Subcutaneous abdominal adipose tissue (tissue), 5 donors: ENCODE results near the gene RUSF1.

Experiments used
- H3K27ac ChIP-seq: one replicate; pipeline ENCODE4 v1.7.0; 2013; ENCODE audit warnings: low read depth, mild to moderate bottlenecking, inconsistent platforms, low read length, moderate library complexity
- H3K27me3 ChIP-seq, 5 donors: one replicate each; pipeline ENCODE4 v1.7.0; 2013; ENCODE audit warnings: low read length in 5 of 5, inconsistent platforms in 1 of 5; ENCODE audit not compliant: control insufficient read depth in 5 of 5, insufficient read depth in 4 of 5
- H3K36me3 ChIP-seq, 5 donors: one replicate each; pipeline ENCODE4 v1.7.0; 2013; ENCODE audit warnings: low read length in 5 of 5; ENCODE audit not compliant: control insufficient read depth in 5 of 5, insufficient read depth in 5 of 5
- H3K4me1 ChIP-seq, 5 donors: one replicate each; pipeline ENCODE4 v1.7.0; 2013; ENCODE audit warnings: low read length in 5 of 5, mild to moderate bottlenecking in 3 of 5, moderate library complexity in 1 of 5; ENCODE audit not compliant: control insufficient read depth in 5 of 5, insufficient read depth in 5 of 5
- H3K4me3 ChIP-seq, 5 donors: one replicate each; pipeline ENCODE4 v1.7.0; 2013; ENCODE audit warnings: low read length in 5 of 5, low read depth in 1 of 5
- H3K9ac ChIP-seq, 5 donors: one replicate each; pipeline ENCODE4 v1.7.0; 2013; ENCODE audit warnings: low read length in 5 of 5, mild to moderate bottlenecking in 4 of 5, moderate library complexity in 3 of 5
- H3K9me3 ChIP-seq, 5 donors: one replicate each; pipeline ENCODE4 v1.7.0; 2013; ENCODE audit warnings: low read length in 5 of 5; ENCODE audit not compliant: control insufficient read depth in 5 of 5
- donor health status: healthy.
- donor health status: healthy.
- donor health status: healthy.
- donor health status: healthy.
- donor health status: healthy.

RUSF1 gene

GRCh38 chr16:31473264-31473984 lies 34.8 kb downstream of the RUSF1 start:
- Histone ChIP-seq H3K4me1 (peaks cover 0 to 44% (median 22%) of the 10 kb centered on the region in 5 donors), H3K9ac (no peak overlapping the region), H3K9me3 (peaks cover 0 to 6% (median 0%) of the 10 kb centered on the region in 5 donors), H3K27ac (no peak overlapping the region), H3K36me3 (peaks cover 0 to 41% (median 36%) of the 10 kb centered on the region in 5 donors), H3K27me3 (peaks cover 0 to 15% (median 13%) of the 10 kb centered on the region in 5 donors), H3K4me3 (peak overlapping the region in 2 of 5 donors; percentile 76 to 77)

- Histone ChIP-seq H3K4me3 (peak overlapping the region; percentile 62 to 77 (median 74)), H3K27ac (peak overlapping the region; percentile 78), H3K36me3 (peaks cover 0 to 36% (median 34%) of the 10 kb centered on the region in 5 donors), H3K4me1 (peaks cover 0 to 44% (median 22%) of the 10 kb centered on the region in 5 donors), H3K27me3 (peaks cover 0 to 15% (median 13%) of the 10 kb centered on the region in 5 donors), H3K9me3 (peaks cover 0 to 6% (median 0%) of the 10 kb centered on the region in 5 donors), H3K9ac (peak overlapping the region in 3 of 5 donors; percentile 51 to 73 (median 72))
Measured at GRCh38 chr16:31472709-31473203, 35.4 kb downstream of the RUSF1 start.

DNA sequence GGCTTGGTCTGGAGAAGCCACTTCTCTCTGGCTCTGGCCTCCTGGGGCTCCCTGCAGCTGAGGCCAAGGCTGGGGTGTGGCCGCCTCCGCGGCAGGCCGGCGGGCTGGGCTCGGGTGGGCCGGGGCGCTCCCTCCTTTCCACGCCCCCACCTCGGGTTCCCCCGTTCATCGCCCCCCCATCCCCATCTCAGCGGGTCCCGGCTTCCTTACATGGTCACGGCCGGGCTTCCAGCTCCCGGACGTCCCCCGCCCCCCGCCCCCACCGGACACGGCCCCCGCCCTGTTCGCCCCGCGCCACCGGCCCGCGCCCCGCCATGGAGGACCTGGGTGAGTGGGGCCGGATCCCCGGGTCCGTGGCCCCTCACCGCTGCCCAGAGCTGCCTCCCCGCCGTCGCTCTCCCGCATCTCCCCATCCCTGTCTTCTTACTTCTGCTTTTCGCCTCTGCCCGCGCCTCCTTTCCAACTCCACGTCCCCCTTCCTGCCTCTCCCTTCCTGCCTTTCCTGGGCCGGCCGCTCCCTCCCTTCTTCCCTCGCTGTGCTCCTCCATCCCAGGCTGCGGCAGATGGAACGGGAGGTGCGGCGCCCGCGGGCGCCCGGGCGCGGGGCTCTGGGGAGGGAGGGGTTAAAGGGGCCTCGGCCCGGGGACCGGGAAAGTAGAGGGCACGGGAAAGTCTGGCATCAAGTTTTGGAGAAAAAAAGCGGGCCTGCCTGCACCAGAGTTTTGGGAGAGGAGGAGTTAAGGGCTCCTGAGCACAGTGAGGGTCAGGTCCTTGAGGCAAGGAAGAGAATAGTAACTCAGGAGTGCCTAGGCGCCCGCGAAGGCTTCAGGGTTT lies 36.1 kb downstream of the RUSF1 start, which contains the start of gene TGFB1I1:
Gene TGFB1I1, plus strand, starts transcription at position 278 of the 834 bp plus-strand sequence. Its CDS starts 37 bp downstream, at position 315.
- Histone ChIP-seq H3K4me3 (peak within 1 kb of the TSS; percentile 62 to 77 (median 74)), H3K36me3 (peaks cover 0 to 32% (median 31%) of the 10 kb centered on the region in 5 donors), H3K27ac (peak within 1 kb of the TSS; percentile 78), H3K4me1 (peaks cover 0 to 45% (median 22%) of the 10 kb centered on the region in 5 donors), H3K27me3 (peaks cover 0 to 15% (median 13%) of the 10 kb centered on the region in 5 donors), H3K9me3 (peaks cover 0 to 6% (median 0%) of the 10 kb centered on the region in 5 donors), H3K9ac (peak within 1 kb of the TSS in 4 of 5 donors; percentile 26 to 73 (median 70))

GRCh38 chr16:31471241-31471874 lies 36.8 kb downstream of the RUSF1 start:
- H3K4me1 ChIP-seq = peaks cover 0 to 51% (median 22%) of the 10 kb centered on the region in 5 donors
- H3K9ac ChIP-seq = peak overlapping the region in 4 of 5 donors; percentile 26 to 71 (median 64)
- H3K4me3 ChIP-seq = peak overlapping the region; percentile 40 to 77 (median 58)
- peaks cover 0 to 34% (median 33%) of the 10 kb centered on the region in 5 donors for H3K36me3 ChIP-seq
- peaks cover 0 to 6% (median 0%) of the 10 kb centered on the region in 5 donors for H3K9me3 ChIP-seq
- H3K27me3 ChIP-seq = peaks cover 0 to 15% (median 13%) of the 10 kb centered on the region in 5 donors
- H3K27ac ChIP-seq = peak overlapping the region; percentile 51

DNA sequence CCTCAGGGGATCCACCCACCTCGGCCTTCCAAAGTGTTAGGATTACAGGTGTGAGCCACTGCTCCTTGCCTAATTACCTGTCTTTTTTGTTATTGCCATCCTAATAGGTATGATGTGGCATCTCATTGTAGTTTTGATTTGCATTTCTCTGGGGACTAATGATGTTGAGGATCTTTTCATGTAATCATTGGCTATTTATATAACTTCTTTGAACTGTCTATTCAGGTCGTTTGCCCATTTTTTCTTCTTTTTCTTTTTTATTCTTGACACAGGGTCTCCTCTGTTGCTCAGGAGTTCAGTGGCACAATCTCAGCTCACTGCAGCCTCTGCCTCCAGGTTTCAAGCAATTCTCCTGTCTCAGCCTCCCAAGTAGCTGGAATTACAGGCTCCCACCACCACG lies 37.6 kb downstream of the RUSF1 start:
- peak overlapping the region in 1 of 5 donors; percentile 20 for H3K9ac ChIP-seq

GRCh38 chr16:31467858-31468257 lies 40.3 kb downstream of the RUSF1 start:
- no peak overlapping the region for H3K9ac ChIP-seq
- peaks cover 0 to 12% (median 9%) of the 10 kb centered on the region in 5 donors for H3K27me3 ChIP-seq
- peaks cover 0 to 30% (median 17%) of the 10 kb centered on the region in 5 donors for H3K4me1 ChIP-seq
- H3K4me3 ChIP-seq = no peak overlapping the region
- H3K27ac ChIP-seq = no peak overlapping the region
- peaks cover 0 to 40% (median 35%) of the 10 kb centered on the region in 5 donors for H3K36me3 ChIP-seq
- peaks cover 0 to 4% (median 0%) of the 10 kb centered on the region in 5 donors for H3K9me3 ChIP-seq

More for the DNA sequence above, 37.6 kb downstream of the RUSF1 start:
- H3K27ac ChIP-seq = no peak overlapping the region
- H3K9me3 ChIP-seq = peaks cover 0 to 6% (median 0%) of the 10 kb centered on the region in 5 donors
- peaks cover 0 to 15% (median 13%) of the 10 kb centered on the region in 5 donors for H3K27me3 ChIP-seq
- H3K4me3 ChIP-seq = no peak overlapping the region
- H3K4me1 ChIP-seq = peaks cover 0 to 51% (median 22%) of the 10 kb centered on the region in 5 donors
- peaks cover 0 to 35% (median 33%) of the 10 kb centered on the region in 5 donors for H3K36me3 ChIP-seq

DNA sequence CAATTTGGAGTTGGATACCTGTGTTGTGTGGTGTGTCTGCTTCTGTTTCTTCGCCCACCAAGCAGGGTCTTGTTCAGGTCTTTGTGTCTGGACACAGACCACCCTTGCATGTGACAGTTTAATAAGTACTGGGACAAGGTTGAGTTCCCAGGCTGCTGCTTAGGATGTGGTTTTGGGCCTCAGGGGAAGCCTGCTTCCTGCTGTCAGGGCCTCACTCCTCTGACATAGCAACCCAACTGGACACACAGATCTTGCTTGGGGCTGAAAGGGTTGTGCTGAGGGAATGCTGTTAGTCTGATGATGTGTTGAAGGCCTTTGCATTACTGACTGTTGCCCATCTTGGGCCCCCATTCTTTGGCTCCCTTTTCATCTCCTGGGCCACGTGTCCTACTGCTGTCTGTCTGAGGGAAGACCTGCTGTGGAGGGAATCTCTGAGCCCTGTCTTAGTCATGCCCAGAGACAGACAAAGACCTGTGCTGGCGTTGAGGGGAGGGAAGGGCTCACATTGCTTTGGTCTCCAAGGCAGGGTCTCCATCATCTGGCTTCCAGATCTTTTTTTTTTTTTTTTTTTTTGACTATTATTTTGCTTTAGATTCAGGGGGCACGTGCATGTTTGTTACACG lies 40.9 kb downstream of the RUSF1 start:
- H3K4me1 ChIP-seq = peaks cover 0 to 24% (median 11%) of the 10 kb centered on the region in 5 donors
- no peaks in the 10 kb centered on the region for H3K9me3 ChIP-seq
- H3K27ac ChIP-seq = no peak overlapping the region
- peaks cover 0 to 7% (median 5%) of the 10 kb centered on the region in 5 donors for H3K27me3 ChIP-seq
- no peak overlapping the region for H3K4me3 ChIP-seq
- H3K9ac ChIP-seq = no peak overlapping the region
- H3K36me3 ChIP-seq = peaks cover 0 to 46% (median 41%) of the 10 kb centered on the region in 5 donors

DNA sequence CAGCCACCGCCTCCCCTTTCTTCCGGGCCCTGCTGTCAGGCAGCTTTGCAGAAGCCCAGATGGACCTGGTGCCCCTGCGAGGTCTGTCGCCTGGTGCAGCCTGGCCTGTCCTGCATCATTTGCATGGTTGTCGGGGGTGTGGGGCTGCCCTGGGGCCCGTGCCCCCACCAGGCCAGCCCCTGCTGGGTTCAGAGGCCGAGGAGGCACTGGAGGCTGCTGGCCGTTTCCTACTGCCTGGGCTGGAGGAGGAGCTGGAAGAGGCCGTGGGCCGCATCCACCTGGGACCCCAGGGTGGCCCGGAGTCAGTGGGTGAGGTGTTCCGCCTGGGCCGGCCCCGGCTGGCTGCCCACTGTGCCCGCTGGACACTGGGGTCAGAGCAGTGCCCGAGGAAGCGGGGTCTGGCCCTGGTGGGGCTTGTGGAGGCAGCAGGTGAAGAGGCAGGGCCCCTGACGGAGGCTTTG lies 41.8 kb downstream of the RUSF1 start:
- Histone ChIP-seq H3K4me3 (no peak overlapping the region), H3K9ac (no peak overlapping the region), H3K4me1 (peaks cover 0 to 17% (median 4%) of the 10 kb centered on the region in 5 donors), H3K27me3 (peaks cover 0 to 4% (median 2%) of the 10 kb centered on the region in 5 donors), H3K27ac (no peak overlapping the region), H3K9me3 (no peaks in the 10 kb centered on the region), H3K36me3 (peaks cover 0 to 53% (median 46%) of the 10 kb centered on the region in 5 donors)
